OCI-LY3 (cell line): ENCODE measurements around the gene CYFIP2.

ENCODE experiments used
- CTCF ChIP-seq: fragments of 200-600, 300-600 bp; sonication (generic); IDR thresholded peaks from 2 replicates; pipeline ENCODE4 v1.5.1; 2014; ENCODE audit warnings: antibody characterized with exemption, low read length, low read depth
- EZH2phosphoT487 ChIP-seq: fragments of 200-600 bp; shearing (Covaris generic); IDR thresholded peaks from 2 replicates; pipeline ENCODE4 v1.6.1; 2018; ENCODE audit warnings: antibody characterized with exemption, mixed run types, low read depth

GRCh38 chr5:157217289-157218024 is 48.5 kb upstream of the CYFIP2 start:
- TF ChIP-seq EZH2phosphoT487, result no peak
- no peak for TF ChIP-seq CTCF
